Neural cell (in vitro differentiated cells): ENCODE measurements around the gene DDX49.

Source experiments
- EZH2 ChIP-seq: fragments of 200-600, 300-800 bp; shearing (Covaris generic), sonication (generic); IDR thresholded peaks from 2 replicates; pipeline ENCODE4 v1.6.1; 2014; ENCODE audit warnings: antibody characterized with exemption, low read length, borderline replicate concordance, mild to moderate bottlenecking; ENCODE audit not compliant: insufficient read depth, poor library complexity, severe bottlenecking
- MXI1 ChIP-seq: fragments of 450-650 bp; conservative IDR thresholded peaks from 2 replicates; pipeline ENCODE4 v1.6.1; 2014; ENCODE audit warnings: antibody characterized with exemption, mild to moderate bottlenecking; ENCODE audit not compliant: poor library complexity, severe bottlenecking
- POLR2AphosphoS5 ChIP-seq: IDR thresholded peaks from 2 replicates; pipeline ENCODE4 v1.6.1; 2012
- SMC3 ChIP-seq: fragments of 450-650 bp; conservative IDR thresholded peaks from 2 replicates; pipeline ENCODE4 v1.6.1; 2014; ENCODE audit warnings: antibody characterized with exemption, mild to moderate bottlenecking, moderate library complexity; ENCODE audit not compliant: poor library complexity
- TF ChIP-seq, protein P1 (sequence below): fragments of 450-650 bp; IDR thresholded peaks from 2 replicates; pipeline ENCODE4 v1.5.1; 2014; ENCODE audit warnings: antibody characterized with exemption, mild to moderate bottlenecking, moderate library complexity; ENCODE audit not compliant: poor library complexity, severe bottlenecking
- TF ChIP-seq, protein P2 (sequence below): IDR thresholded peaks from 2 replicates; pipeline ENCODE4 v1.6.1; 2012; ENCODE audit warnings: borderline replicate concordance

DNA sequence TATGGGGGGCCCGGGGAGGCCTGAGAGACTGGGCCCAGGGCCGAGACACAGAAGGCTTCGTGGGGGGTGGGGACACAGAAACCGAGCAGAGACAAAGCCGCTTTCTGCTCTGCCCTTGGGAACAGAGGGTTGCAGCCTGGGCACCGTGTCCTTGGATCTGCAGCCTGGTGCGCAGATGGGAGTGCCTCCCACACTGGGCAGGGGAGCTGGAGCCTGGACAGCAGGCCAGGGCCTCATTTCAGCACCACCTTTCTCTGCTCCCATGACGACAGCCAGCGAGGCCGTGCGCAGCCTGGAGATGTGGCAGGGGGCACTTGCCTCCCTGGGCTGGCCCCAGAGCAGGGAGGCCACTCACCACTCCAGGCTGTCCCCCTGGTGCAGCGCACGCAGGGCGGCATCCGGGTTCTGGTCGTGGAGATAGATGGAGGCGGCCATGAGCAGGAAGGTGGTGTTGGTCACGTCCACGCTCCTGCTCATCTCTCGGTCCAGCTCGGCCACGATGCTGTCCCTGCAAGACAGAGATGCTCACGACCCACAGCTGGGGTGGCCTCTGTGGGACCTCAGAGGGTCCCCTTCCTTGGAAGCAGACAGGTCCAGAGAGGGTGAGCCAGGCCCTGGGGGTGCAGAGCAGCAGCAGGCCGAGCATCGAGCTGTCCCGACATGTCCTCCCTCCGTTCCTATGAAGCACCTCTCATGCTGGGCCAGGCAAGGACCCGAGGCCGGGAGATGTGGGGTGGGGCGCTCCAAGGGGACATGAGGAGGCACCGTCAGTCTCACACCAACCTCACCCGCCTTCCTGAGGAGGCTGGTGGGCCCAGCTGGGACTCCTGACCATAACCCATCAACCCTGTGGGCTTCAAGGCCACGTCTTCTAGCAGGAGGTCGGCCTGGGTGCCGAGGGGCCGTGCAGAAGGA lies 12.7 kb upstream of the DDX49 start:
- TF ChIP-seq MXI1 (no peak), EZH2 (no peak), SMC3 (no peak), POLR2AphosphoS5 (no peak)
- TF ChIP-seq, protein P1, sequence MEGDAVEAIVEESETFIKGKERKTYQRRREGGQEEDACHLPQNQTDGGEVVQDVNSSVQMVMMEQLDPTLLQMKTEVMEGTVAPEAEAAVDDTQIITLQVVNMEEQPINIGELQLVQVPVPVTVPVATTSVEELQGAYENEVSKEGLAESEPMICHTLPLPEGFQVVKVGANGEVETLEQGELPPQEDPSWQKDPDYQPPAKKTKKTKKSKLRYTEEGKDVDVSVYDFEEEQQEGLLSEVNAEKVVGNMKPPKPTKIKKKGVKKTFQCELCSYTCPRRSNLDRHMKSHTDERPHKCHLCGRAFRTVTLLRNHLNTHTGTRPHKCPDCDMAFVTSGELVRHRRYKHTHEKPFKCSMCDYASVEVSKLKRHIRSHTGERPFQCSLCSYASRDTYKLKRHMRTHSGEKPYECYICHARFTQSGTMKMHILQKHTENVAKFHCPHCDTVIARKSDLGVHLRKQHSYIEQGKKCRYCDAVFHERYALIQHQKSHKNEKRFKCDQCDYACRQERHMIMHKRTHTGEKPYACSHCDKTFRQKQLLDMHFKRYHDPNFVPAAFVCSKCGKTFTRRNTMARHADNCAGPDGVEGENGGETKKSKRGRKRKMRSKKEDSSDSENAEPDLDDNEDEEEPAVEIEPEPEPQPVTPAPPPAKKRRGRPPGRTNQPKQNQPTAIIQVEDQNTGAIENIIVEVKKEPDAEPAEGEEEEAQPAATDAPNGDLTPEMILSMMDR: no peak
- TF ChIP-seq, protein P2, sequence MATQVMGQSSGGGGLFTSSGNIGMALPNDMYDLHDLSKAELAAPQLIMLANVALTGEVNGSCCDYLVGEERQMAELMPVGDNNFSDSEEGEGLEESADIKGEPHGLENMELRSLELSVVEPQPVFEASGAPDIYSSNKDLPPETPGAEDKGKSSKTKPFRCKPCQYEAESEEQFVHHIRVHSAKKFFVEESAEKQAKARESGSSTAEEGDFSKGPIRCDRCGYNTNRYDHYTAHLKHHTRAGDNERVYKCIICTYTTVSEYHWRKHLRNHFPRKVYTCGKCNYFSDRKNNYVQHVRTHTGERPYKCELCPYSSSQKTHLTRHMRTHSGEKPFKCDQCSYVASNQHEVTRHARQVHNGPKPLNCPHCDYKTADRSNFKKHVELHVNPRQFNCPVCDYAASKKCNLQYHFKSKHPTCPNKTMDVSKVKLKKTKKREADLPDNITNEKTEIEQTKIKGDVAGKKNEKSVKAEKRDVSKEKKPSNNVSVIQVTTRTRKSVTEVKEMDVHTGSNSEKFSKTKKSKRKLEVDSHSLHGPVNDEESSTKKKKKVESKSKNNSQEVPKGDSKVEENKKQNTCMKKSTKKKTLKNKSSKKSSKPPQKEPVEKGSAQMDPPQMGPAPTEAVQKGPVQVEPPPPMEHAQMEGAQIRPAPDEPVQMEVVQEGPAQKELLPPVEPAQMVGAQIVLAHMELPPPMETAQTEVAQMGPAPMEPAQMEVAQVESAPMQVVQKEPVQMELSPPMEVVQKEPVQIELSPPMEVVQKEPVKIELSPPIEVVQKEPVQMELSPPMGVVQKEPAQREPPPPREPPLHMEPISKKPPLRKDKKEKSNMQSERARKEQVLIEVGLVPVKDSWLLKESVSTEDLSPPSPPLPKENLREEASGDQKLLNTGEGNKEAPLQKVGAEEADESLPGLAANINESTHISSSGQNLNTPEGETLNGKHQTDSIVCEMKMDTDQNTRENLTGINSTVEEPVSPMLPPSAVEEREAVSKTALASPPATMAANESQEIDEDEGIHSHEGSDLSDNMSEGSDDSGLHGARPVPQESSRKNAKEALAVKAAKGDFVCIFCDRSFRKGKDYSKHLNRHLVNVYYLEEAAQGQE: no peak
